HL-60 (cell line): ENCODE results near the gene FAM83F.

Experiments used
- DNase-seq, 2 experiments: peaks; one replicate each; pipeline ENCODE4 v3.0.0-alpha.2; 2010 to 2020; ENCODE audit warnings: low read depth in 1 of 2, low spot score in 1 of 2
- H3K27ac ChIP-seq: fragments of 250-450 bp; sonication (Bioruptor Pico); replicated peaks from 2 replicates; pipeline ENCODE4 v1.5.1; 2020; ENCODE audit warnings: mild to moderate bottlenecking, moderate library complexity
- H3K27me3 ChIP-seq: fragments of 250-450 bp; sonication (Bioruptor Pico); 2 replicates; pipeline ENCODE4 v1.5.1; 2021; ENCODE audit warnings: mild to moderate bottlenecking, moderate library complexity; ENCODE audit not compliant: insufficient read depth, poor library complexity, severe bottlenecking
- H3K4me3 ChIP-seq: replicated peaks from 2 replicates; pipeline ENCODE4 v1.5.1; 2011; ENCODE audit warnings: mild to moderate bottlenecking, control low read depth, low read length; ENCODE audit not compliant: insufficient read depth
- GABPA ChIP-seq: IDR thresholded peaks from 2 replicates; pipeline ENCODE4 v1.6.1; 2012; ENCODE audit warnings: low read depth
- POLR2AphosphoS5 ChIP-seq: IDR thresholded peaks from 2 replicates; pipeline ENCODE4 v1.6.1; 2012; ENCODE audit warnings: low read depth
- SPI1 ChIP-seq: IDR thresholded peaks from 2 replicates; pipeline ENCODE4 v1.6.1; 2012; ENCODE audit warnings: low read depth, mild to moderate bottlenecking, borderline replicate concordance
- TF ChIP-seq, protein P1 (sequence below): IDR thresholded peaks from one replicate; pipeline ENCODE4 v1.5.1; 2011; ENCODE audit warnings: low read length, control low read depth, inconsistent platforms; ENCODE audit not compliant: insufficient read depth
- TF ChIP-seq, protein P2 (sequence below): IDR thresholded peaks from 2 replicates; pipeline ENCODE4 v1.6.1; 2012; ENCODE audit warnings: low read depth; ENCODE audit not compliant: insufficient replicate concordance

Gene FAM83F

DNA sequence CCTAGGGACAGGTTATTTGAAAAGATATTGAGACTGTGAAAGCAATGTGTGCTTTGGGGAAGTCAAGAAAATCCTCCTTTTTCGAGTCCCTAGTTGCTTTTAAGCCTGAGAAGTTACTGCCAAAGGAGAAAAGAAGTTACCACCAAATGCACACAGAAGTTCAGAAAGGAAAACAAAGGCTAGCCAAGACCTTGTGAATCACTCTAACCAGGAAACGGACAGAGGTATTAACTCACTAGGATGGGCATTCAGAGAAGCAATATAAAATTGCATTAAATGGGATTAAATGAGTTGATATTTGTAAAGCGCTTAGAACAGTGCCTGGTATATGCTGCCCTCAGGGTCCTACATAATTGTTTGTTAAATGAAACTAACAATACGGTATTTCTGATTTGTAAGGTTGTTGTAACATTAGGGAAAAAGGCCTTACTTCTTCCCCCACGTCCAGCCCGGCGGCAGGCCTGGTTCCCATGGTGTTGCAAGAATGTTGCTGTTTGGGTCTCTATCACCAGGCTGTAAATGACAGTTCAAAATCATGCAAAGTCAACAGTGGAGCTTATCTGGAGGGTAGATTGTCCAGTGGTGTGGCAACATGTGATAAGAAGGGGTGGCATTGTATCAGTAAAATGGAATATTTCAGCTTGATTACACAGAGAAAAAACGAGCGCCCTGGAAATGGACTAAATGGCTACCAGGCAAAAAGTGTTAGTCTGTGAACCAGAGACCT is 27.5 kb upstream of the FAM83F start:
- H3K4me3 ChIP-seq, result no peak overlapping the region
- H3K27ac ChIP-seq, result no peak overlapping the region
- peaks cover 7% of the 10 kb centered on the region for H3K27me3 ChIP-seq
- TF ChIP-seq POLR2AphosphoS5 (no peak), SPI1 (no peak), GABPA (no peak)
- TF ChIP-seq, protein P1, sequence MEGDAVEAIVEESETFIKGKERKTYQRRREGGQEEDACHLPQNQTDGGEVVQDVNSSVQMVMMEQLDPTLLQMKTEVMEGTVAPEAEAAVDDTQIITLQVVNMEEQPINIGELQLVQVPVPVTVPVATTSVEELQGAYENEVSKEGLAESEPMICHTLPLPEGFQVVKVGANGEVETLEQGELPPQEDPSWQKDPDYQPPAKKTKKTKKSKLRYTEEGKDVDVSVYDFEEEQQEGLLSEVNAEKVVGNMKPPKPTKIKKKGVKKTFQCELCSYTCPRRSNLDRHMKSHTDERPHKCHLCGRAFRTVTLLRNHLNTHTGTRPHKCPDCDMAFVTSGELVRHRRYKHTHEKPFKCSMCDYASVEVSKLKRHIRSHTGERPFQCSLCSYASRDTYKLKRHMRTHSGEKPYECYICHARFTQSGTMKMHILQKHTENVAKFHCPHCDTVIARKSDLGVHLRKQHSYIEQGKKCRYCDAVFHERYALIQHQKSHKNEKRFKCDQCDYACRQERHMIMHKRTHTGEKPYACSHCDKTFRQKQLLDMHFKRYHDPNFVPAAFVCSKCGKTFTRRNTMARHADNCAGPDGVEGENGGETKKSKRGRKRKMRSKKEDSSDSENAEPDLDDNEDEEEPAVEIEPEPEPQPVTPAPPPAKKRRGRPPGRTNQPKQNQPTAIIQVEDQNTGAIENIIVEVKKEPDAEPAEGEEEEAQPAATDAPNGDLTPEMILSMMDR, result no peak
- TF ChIP-seq, protein P2, sequence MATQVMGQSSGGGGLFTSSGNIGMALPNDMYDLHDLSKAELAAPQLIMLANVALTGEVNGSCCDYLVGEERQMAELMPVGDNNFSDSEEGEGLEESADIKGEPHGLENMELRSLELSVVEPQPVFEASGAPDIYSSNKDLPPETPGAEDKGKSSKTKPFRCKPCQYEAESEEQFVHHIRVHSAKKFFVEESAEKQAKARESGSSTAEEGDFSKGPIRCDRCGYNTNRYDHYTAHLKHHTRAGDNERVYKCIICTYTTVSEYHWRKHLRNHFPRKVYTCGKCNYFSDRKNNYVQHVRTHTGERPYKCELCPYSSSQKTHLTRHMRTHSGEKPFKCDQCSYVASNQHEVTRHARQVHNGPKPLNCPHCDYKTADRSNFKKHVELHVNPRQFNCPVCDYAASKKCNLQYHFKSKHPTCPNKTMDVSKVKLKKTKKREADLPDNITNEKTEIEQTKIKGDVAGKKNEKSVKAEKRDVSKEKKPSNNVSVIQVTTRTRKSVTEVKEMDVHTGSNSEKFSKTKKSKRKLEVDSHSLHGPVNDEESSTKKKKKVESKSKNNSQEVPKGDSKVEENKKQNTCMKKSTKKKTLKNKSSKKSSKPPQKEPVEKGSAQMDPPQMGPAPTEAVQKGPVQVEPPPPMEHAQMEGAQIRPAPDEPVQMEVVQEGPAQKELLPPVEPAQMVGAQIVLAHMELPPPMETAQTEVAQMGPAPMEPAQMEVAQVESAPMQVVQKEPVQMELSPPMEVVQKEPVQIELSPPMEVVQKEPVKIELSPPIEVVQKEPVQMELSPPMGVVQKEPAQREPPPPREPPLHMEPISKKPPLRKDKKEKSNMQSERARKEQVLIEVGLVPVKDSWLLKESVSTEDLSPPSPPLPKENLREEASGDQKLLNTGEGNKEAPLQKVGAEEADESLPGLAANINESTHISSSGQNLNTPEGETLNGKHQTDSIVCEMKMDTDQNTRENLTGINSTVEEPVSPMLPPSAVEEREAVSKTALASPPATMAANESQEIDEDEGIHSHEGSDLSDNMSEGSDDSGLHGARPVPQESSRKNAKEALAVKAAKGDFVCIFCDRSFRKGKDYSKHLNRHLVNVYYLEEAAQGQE, result no peak
- DNase-seq, result no peak

DNA sequence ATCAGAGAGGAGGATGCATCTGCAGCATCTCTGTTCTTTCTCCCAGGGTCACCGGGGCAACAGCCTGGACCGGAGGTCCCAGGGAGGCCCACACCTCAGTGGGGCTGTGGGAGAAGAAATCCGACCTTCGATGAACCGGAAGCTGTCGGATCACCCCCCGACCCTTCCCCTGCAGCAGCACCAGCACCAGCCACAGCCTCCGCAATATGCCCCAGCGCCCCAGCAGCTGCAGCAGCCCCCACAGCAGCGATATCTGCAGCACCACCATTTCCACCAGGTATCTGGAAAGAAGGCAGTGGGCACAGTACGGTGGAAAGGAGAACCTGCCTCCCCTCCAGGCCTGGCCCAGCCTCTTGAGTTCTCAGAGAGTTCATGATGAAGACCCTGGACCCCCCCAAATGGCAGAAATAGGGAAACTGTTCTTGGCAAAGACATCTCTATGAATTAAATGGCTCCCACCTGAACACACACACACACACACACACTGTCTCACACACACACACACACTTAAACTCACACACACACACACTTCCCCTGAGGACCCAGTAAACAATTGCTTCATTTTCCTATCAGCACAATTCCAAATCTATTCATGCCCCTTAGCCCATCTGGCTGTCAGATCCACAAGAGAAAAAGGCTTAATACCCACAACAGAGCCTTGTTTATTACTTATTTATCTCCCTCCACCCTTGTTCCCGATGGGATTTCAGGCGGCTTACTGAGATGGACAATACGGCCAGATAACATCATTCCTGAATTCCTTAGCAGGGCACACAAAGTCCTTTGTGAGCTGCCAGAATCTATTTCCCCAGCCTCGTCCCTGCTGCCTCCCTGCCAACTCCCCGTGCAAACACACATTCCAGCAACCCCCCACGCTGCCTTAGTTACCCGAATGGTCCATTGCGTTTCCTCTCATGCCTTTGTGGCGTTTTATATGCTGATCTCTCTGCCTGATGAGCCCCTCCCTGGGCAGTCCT is 26.5 kb upstream of the FAM83F start:
- DNase-seq, result no peak
- H3K27me3 ChIP-seq, result peaks cover 13% of the 10 kb centered on the region
- TF ChIP-seq SPI1, result no peak
- TF ChIP-seq GABPA, result no peak
- TF ChIP-seq, protein P2, result no peak
- TF ChIP-seq, protein P1, result no peak
- no peak for TF ChIP-seq POLR2AphosphoS5
- H3K4me3 ChIP-seq, result no peak overlapping the region
- no peak overlapping the region for H3K27ac ChIP-seq

DNA sequence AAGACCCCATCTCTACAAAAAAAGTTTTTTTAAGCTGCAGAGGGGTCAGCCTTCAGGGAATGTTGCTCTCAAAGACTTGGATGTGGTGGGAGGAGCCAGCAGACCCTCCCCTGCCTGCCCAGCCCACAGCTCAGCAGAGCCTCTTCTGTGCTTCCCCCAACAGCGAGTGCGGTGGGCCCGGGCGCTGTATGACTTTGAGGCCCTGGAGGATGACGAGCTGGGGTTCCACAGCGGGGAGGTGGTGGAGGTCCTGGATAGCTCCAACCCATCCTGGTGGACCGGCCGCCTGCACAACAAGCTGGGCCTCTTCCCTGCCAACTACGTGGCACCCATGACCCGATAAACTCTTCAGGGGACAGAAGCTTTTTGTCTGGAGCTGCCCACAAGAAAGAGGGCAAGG is 24.0 kb upstream of the FAM83F start:
- Histone ChIP-seq H3K4me3 (no peak overlapping the region), H3K27ac (no peak overlapping the region), H3K27me3 (peaks cover 21% of the 10 kb centered on the region)
- TF ChIP-seq, protein P1, result no peak
- TF ChIP-seq SPI1 (no peak), GABPA (no peak), POLR2AphosphoS5 (no peak)
- TF ChIP-seq, protein P2, result no peak
- DNase-seq, result no peak
